ENCODE results near the gene CENPN. TPM values are rescaled to one million over a fixed set of nuclear protein-coding genes. Genes with fewer than 3 reads are reported as not detected.

The CENPN gene
- total and polyA plus RNA-seq, 12 donors, result 2.1 to 18.9 (median 7.1) TPM

- Histone ChIP-seq H3K27ac (peak overlapping the region in 1 of 5 donors; percentile 3), H3K27me3 (no peaks in the 10 kb centered on the region), H3K36me3 (replicated peaks in 1 of 2) (no peaks in the 10 kb centered on the region), H3K4me3 (peak overlapping the region in 1 of 4 donors; percentile 10), H3K9me3 (replicated peaks in 1 of 3) (no peaks in the 10 kb centered on the region), H3K4me1 (replicated peaks in 1 of 2) (peaks cover 0 to 27% of the 10 kb centered on the region in 2 donors)
- DNase-seq, result no peak
- intact Hi-C loops (cut with DNase I), result loop anchor here in 1 of 2 donors (10.0 kb wide), 1 partner anchor 62 kb away; no protein-coding TSS in a partner anchor
- 47 to 55% (median 54%) methylated on average over 9 of the region's 9 CpGs for WGBS, 4 donors
- TF ChIP-seq POLR2A (IDR thresholded peaks at IDR 0.05), result no peak
- TF ChIP-seq, protein P1, sequence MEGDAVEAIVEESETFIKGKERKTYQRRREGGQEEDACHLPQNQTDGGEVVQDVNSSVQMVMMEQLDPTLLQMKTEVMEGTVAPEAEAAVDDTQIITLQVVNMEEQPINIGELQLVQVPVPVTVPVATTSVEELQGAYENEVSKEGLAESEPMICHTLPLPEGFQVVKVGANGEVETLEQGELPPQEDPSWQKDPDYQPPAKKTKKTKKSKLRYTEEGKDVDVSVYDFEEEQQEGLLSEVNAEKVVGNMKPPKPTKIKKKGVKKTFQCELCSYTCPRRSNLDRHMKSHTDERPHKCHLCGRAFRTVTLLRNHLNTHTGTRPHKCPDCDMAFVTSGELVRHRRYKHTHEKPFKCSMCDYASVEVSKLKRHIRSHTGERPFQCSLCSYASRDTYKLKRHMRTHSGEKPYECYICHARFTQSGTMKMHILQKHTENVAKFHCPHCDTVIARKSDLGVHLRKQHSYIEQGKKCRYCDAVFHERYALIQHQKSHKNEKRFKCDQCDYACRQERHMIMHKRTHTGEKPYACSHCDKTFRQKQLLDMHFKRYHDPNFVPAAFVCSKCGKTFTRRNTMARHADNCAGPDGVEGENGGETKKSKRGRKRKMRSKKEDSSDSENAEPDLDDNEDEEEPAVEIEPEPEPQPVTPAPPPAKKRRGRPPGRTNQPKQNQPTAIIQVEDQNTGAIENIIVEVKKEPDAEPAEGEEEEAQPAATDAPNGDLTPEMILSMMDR (IDR thresholded peaks at IDR 0.05), result no peak
These were observed 9.7 kb upstream of the CENPN start for GRCh38 chr16:80997139-80997798.

DNA sequence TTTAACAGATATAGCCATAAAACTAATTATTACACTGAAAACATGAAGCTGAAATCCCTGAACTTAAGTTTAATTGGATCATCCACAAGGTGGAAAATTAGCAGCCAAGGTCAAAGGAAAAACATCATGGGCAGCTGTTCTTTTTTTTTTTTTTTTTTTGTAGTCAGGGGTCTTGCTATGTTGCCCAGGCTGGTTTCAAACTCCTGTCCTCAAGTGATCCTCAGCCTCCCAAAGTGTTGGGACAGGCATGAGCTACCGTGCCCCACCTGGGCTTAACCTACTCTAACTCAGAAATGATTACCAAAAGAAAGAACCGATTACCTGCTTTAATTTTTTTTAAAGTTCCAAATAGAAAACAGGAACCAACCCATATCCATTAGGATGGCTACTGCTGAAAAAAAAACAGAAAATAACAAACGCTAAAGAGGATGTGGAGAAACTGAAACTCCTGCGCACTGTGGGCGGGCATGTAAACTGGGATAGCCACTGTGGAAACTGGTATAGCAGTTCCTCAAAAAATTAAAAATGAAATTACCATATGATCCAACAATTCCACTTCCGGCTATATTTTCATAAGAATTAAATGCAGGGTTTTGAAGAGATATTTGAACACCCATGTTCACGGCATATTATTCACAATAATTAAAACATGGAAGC is 8.9 kb upstream of the CENPN start:
- Histone ChIP-seq H3K27ac (no peak overlapping the region), H3K4me1 (replicated peaks in 1 of 2) (peaks cover under 1 to 23% of the 10 kb centered on the region in 2 donors), H3K36me3 (replicated peaks in 1 of 2) (no peaks in the 10 kb centered on the region), H3K4me3 (peak overlapping the region in 1 of 4 donors; percentile 5), H3K27me3 (no peaks in the 10 kb centered on the region), H3K9me3 (replicated peaks in 1 of 3) (no peaks in the 10 kb centered on the region)
- WGBS, 4 donors, result 84 to 90% (median 89%) methylated on average over 7 of the region's 7 CpGs
- intact Hi-C loops (cut with DNase I), result loop anchor here in 1 of 2 donors (10.0 kb wide), 1 partner anchor 63 kb away; no protein-coding TSS in a partner anchor
- DNase-seq, result peak in 1 of 7 donors; percentile 12
- no peak for TF ChIP-seq POLR2A (IDR thresholded peaks at IDR 0.05)
- TF ChIP-seq, protein P1 (IDR thresholded peaks at IDR 0.05), result no peak

- no peak for TF ChIP-seq POLR2A (IDR thresholded peaks at IDR 0.05)
- TF ChIP-seq, protein P1 (IDR thresholded peaks at IDR 0.05), result no peak
- H3K27me3 ChIP-seq, result no peaks in the 10 kb centered on the region
- intact Hi-C loops (cut with DNase I), result loop anchor here in 1 of 2 donors (10.0 kb wide), 1 partner anchor 66 kb away; no protein-coding TSS in a partner anchor
- H3K27ac ChIP-seq, result no peak overlapping the region
- H3K4me3 ChIP-seq, result no peak overlapping the region
- DNase-seq, result no peak
- 94 to 95% (median 95%) methylated on average over 3 of the region's 3 CpGs for WGBS, 4 donors
- no peaks in the 10 kb centered on the region for H3K9me3 ChIP-seq (replicated peaks in 1 of 3)
- peaks cover 12 to 29% of the 10 kb centered on the region in 2 donors for H3K4me1 ChIP-seq (replicated peaks in 1 of 2)
- no peaks in the 10 kb centered on the region for H3K36me3 ChIP-seq (replicated peaks in 1 of 2)
These were observed 6.1 kb upstream of the CENPN start for GRCh38 chr16:81000873-81001272.

DNA sequence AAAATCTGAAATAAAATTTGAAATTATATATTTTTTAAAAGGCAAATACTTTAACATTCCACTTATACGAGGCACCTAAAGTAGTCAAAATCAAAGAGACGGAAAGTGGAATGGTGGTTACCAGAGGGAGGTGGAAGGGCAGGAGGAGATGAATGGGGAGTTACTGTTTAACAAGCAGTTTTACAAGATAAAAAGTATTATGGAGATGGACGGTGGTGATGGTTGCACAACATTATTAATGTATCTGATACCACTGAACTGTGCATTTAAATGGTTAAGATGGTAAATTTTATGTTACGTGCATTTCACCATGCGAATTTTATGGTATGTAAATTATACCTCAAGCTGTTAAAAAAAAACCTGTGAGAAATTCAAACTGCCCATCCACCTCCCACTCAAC is 5.7 kb upstream of the CENPN start:
- Histone ChIP-seq H3K4me3 (no peak overlapping the region), H3K9me3 (replicated peaks in 1 of 3) (no peaks in the 10 kb centered on the region), H3K27me3 (no peaks in the 10 kb centered on the region), H3K4me1 (replicated peaks in 1 of 2) (peaks cover 12 to 31% of the 10 kb centered on the region in 2 donors), H3K27ac (no peak overlapping the region), H3K36me3 (replicated peaks in 1 of 2) (no peaks in the 10 kb centered on the region)
- 85 to 90% (median 88%) methylated on average over 5 of the region's 5 CpGs for WGBS, 4 donors
- intact Hi-C loops (cut with DNase I), result loop anchor here in 1 of 2 donors (10.0 kb wide), 1 partner anchor 67 kb away; no protein-coding TSS in a partner anchor
- DNase-seq, result no peak
- no peak for TF ChIP-seq POLR2A (IDR thresholded peaks at IDR 0.05)
- TF ChIP-seq, protein P1 (IDR thresholded peaks at IDR 0.05), result no peak

All from adrenal gland (tissue), 12 donors.